Measurements from ENCODE around the gene ZP3. TPM values are rescaled to one million over a fixed set of nuclear protein-coding genes. Genes with fewer than 3 reads are reported as not detected.
A peak's percentile ranks its signal among the peaks of the same experiment; 100 is the strongest.
"Not testable (repeated sequence)": the region's sequence is repeated elsewhere in the genome, so short reads cannot be mapped to it uniquely, and the experiment has no call there.

Gene ZP3
- 1.2 TPM for total RNA-seq

DNA sequence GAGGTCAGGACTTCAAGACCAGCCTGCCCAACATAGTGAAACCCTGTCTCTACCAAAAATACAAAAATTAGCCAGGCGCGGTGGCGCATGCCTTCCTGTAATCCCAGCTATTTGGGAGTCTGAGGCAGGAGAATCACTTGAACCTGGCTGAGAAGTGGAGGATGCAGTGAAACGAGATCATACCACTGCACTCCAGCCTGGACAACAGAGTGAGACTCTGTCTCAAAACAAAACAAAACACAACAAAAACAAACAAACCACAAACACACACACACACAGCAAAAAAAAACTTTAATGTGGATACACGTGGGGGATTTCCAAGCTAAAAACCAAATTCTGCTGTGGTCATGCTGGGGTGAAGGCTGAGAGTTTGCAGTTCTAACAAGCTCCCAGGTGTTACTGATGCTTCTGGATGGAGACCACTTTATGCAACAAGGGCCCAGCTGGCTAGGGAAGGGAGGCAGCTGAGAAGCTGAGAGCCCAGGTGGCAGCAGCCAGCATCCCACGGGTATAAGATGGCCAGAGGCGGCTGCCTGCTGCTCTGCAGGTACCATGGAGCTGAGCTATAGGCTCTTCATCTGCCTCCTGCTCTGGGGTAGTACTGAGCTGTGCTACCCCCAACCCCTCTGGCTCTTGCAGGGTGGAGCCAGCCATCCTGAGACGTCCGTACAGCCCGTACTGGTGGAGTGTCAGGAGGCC is at the start of gene ZP3:
TSS of gene ZP3 (plus strand) at position 538 of the 699 bp plus-strand sequence. CDS start at position 553, 15 bp downstream.
- FAIRE-seq: no peak
- DNase-seq (ENCODE audit: low spot score in 2 of 2): no peak

DNA sequence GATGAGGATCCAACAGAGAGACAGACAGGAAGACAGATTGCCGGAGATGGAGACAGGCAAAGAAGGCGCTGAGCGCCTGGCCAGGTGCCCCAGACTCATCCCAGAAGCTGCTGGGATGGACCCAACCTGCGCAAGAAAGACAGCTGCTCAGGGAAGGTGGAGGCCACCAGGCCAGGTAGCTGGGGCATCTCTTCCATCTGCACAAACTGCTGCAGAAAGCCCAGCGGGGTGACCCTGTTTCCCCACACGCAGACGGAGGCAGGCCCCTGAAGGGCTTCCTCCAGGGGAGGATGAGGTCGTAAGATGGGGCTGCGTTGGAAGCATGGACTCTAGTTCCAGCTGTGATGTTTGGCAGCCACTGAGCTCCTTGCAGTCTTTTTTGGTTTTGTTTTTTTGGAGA is 49.5 kb upstream of the ZP3 start:
- no peak for DNase-seq (ENCODE audit: low spot score in 2 of 2)
- FAIRE-seq: no peak

DNA sequence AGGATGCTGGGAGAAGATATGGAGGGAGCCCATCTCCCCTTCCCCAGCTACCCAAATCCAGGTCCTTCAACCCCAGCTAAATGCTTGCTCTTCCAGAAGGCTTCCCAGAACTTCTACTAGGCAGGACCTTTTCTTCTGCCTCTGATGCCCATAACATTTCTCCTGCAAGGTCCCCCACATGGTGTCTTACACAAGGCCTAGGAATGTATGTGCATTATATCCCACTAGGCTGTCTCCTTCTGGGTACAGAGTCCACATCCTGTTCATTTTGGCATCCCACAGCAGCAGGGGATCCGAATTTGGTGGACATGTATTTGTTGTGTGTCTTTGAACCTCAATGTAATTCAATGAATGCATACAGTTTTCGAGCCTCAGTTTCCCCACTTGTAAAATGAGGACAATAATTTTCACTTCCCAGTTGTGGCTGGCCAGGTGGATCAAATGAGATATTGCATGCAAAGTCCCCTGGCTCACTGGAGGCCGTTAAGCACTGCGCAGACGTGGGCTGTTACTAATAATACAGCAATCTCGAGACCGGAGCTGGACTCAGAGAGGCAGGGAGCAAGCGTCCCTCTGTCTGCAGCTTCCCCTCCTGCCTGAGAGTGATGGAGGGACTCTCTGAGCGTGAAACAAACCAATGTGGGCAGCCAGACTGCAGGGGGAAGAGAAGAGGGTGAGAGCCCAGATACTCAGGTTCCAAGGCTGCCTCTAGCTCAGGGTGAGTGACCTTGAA is 47.4 kb upstream of the ZP3 start:
- no peak for FAIRE-seq
- no peak for DNase-seq (ENCODE audit: low spot score in 2 of 2)

DNA sequence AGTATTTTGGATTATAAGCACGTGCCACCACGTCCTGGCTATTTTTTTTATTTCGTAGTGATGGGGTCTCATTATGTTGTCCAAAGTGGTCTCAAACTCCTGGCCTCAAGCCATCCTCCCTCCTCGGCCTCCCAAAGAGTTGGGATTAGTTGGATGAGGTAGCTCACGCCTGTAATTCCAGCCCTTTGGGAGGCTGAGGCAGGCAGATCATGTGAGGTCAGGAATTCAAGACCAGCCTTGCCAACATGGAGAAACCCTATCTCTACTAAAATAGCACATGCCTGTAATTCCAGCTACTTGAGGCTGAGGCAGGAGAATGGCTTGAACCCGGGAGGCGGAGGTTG is 44.2 kb upstream of the ZP3 start:
- FAIRE-seq (no peak), DNase-seq (ENCODE audit: low spot score in 2 of 2) (no peak)

DNA sequence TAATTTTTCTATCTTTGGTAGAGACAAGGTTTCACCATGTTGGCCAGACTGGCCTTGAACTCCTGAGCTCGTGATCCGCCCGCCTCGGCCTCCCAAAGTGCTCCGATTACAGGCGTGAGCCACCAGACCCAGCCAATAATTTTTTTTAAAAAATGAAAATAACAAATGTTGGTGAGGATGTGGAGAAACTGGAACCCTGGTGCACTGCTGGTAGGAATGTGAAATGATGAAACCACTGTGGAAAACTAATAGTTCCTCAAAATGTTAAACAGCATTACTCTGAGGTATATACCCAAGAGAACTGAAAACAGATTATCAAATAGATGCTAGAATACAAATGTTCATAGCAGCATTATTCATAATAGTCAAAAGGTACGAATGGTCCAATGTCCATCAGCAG is 42.9 kb upstream of the ZP3 start:
- DNase-seq (ENCODE audit: low spot score in 2 of 2) (no peak), FAIRE-seq (no peak)

DNA sequence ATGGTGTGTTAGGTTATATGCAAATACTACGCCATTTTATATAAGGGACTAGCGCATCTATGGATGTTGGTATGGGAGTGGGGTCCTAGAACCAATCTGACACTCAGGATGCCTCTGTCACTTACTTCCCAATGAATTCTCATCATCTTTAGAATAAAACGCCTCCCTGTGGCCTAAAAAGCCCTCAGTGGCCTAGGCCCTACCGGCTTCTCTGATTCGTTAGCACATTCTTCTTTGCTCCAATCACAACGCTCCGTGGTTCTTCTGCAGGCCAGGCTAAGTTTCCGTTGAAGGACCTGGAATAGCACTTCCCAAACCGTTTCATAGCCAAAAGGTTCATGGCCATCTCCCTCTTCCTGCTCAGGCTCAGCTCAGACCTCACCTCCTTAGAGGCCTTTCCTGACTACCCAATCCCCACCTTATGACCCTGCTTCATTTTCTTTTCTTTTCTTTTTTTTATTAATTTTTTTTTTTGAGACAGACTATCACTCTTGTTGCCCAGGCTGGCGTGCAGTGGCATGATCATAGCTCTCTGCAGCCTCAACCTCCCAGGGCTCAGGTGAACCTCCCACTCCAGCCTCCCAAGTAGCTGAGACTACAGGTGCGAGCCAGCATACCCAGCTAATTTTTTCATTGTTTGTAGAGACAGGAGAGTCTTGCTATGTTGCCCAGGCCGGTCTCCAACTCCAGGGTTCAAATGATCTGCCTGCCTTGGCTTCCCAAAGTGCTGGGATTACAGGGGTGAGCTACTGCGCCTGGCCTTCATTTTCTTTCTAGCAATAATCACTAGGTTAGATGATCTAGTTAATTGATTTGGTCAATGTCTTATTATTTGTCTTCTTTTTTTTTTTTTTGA is 41.4 kb upstream of the ZP3 start:
- DNase-seq (ENCODE audit: low spot score in 2 of 2): no peak
- FAIRE-seq: no peak

DNA sequence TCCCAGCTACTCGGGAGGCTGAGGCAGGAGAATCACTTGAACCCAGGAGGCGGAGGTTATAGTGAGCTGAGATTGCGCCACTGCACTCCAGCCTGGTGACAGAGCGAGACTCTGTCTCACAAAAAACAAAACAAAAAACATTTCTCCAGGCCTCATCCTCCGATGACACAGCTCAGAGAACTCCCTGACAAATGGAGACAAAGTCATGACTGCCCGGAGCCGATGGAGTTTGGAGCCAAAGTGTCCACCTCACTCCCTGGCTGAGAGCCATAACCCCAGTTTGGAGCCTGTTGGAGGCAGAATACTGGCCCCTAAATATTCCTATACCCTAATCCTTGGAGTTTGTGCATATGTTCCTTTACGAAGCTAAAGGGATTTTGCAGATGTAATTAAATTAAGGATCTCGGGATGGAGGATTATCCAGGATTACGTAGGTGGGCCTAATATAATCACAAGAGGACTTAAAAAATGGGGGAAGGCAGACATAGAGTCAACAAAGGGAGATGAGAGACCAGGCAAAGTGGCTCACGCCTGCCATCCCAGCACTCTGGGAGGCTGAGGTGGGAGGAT is 38.0 kb upstream of the ZP3 start:
- FAIRE-seq: no peak
- DNase-seq (ENCODE audit: low spot score in 2 of 2): no peak

DNA sequence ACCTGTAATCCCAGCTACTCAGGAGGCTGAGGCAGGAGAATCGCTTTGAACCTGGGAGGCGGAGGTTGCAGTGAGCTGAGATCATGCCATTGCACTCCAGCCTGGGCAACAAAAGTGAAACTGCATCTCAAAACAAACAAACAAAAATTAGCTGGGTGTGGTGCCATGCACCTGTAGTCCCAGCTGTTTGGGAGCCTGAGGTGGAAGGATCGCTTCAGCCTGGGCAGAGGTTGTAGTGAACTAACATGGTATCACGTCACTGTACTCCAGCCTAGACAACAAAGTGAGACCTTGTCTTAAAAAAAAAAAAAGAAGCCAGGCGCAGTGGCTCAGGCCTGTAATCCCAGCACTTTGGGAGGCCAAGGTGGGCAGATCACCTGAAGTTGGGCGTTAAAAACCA is 37.0 kb upstream of the ZP3 start:
- DNase-seq (ENCODE audit: low spot score in 2 of 2); FAIRE-seq: not testable (repeated sequence)

DNA sequence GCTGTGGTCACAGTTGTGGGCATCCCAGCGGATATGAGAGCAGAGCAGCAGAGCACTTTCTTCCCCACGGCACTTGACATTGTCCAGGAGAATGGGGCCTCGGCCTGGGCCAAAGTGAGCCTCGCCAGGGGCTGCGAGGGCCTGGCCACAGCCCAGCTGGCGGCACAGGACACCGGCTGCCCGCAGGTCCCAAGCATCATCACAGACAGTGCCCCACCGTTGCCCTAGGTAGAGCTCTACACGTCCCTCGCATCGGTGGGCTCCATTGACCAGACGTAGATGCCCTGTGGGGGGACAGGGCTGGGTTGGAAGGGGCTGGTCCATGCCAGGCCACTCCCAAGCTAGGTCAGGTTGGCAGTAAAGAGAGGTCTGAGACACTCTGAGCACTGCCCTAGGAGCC is 34.7 kb upstream of the ZP3 start:
- DNase-seq (ENCODE audit: low spot score in 2 of 2) (no peak), FAIRE-seq (no peak)

DNA sequence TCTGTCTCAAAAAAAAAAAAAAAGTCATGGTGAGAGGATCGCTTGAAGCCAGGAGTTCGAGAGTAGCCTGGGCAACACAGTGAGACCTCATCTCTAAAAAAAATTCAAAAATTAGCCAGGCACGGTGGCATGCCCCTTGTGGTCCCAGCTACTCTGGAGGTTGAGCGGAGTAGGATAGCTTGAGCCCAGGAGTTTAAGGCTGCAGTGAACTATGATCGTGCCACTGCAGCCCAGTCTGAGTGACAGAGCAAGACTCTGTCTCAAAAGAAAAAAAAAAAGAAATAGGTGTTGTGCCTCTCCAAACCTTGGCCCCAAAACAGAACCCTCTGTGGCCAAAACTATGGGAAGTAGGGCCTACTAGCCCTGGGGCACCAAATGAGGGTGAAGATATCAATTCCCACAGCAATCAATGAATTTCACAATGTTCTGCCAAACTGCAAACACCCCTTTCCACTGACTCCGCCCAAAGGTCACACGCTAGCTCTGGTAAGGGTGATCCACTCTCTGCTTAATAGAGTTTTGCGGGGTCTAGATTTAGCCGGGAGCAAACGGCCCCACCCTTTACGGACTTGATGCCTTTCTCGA is 32.1 kb upstream of the ZP3 start:
- FAIRE-seq: no peak
- DNase-seq (ENCODE audit: low spot score in 2 of 2): no peak

DNA sequence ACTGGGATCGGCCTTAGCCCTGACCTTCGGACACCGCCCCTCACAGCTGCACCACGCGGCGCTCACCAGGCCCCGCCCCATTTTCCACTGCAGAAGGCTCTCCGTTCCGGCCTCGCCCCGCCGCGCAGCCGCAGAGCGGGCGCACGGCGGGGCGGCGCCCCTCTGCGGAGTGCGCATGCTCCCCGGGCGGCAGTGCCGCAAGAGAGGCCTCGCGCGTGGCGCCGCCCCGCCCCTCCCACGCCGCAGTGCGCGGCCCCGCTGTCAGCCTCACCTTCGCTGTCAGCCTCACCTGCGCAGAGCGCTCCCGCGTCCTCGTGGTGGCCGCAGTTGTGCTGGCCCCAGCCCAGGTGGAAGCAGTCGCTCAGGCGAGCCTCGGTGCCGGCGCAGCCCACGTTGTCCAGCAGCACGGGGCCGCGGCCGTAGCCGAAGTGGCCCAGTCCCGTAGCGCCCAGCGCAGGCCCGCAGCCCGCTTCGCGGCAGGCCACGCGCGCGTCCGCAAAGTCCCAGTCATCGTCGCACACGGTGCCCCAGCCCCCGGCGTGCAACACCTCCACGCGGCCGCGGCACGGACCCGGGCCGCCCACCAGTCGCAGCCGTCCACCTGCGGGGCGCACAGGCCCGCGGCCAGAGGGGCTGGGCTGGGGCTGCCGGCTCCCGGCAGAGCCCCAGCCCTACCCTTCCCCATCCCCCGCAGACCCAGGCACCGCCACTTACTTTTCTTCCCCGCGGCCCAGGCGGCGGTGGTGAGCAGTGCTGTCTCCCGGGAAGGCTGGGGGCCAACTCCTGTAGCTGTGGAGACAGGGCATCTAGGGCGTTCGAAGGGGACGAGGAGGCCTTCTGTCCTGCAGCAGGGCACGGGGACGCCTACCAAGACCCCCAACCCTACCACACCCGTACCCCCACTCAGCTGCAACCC is 31.4 kb upstream of the ZP3 start:
- DNase-seq (ENCODE audit: low spot score in 2 of 2) (peak; percentile 94 to 95), FAIRE-seq (no peak)

DNA sequence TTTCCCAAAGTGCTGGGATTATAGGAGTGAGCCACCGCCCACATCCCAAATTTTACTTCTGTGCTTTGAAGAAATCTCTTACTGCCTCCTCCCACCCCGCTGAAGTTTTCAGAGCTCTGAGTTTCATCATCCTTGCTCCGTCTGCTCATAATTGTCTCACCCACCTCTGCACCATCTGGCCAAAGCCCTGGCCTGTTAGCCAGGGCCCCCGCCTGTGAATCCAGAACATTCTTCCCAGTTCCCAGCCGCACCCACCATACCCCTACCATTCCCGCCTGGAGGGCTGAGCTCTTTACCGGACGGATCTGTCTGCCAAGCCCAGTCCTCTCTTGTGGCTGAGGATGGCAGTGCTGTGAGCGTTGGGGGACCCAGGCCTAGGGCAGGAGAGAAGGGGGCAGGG is 29.8 kb upstream of the ZP3 start:
- DNase-seq (ENCODE audit: low spot score in 2 of 2) (no peak), FAIRE-seq (no peak)

DNA sequence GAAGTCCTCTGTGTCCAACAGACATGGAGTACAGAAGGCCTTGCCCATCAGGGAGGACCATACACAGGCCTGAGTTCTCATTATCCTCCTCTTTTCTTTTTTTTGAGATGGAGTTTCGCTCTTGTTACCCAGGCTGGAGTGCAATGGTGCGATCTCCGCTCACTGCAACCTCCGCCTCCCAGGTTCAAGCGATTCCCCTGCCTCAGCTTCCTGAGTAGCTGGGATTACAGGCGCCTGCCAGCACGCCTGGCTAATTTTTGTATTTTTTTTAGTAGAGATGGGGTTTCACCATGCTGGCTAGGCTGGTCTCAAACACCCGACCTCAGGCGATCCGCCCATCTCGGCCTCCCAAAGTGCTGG is 29.2 kb upstream of the ZP3 start:
- not testable (repeated sequence) for FAIRE-seq; DNase-seq (ENCODE audit: low spot score in 2 of 2)

DNA sequence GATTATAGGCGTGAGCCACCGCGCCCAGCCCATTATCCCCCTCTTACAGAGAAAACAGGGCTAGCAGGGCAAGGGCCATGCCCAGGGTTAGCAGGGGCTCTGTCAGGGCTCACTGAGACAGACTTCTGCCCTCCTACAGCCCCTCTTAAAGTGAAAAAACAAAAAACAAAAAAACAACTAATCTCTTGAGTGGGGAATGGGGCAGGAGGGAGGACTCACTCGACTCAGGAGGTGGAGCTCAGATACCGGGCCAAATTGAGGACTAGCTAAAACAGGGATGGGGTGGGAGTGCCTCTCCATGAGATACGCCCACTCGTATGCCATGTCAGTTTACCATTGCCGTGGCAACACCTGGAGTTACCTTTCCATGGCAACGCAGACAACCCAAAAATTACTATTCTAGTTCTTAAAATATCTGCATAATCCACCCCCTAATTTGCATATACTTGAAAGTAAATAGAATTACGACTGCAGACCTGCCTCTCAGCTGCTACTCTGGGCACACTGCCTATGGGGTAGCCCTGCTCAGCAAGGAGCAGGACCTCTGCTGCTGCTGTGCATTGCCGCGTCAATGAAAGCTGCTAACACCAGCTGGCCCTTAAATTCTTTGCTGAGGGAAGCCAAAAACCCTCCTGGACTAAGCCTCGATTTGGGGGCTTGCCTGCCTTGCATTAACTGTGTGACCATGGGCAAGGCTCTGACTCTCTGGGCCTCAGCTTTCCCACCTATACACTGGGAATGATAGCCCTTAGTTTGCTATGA is 28.6 kb upstream of the ZP3 start:
- FAIRE-seq (no peak), DNase-seq (ENCODE audit: low spot score in 2 of 2) (no peak)

DNA sequence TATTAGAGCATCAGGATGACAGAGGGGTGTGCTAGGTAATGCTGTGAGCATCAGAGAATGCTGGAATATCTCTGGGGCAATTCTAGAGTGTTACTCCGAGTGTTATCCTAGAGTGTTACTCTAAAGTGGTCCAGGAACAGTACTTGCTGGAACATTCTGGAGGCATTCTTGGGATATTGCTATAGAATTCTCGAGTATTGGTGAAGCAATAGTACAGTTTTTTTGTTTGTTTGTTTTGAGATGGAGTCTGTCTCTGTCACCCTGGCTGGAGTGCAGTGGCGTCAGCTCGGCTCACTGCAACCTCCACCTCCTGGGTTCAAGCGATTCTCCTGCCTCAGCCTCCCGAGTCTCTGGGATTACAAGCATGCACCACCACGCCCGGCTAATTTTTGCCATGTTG is 27.9 kb upstream of the ZP3 start:
- FAIRE-seq: no peak
- DNase-seq (ENCODE audit: low spot score in 2 of 2): no peak

DNA sequence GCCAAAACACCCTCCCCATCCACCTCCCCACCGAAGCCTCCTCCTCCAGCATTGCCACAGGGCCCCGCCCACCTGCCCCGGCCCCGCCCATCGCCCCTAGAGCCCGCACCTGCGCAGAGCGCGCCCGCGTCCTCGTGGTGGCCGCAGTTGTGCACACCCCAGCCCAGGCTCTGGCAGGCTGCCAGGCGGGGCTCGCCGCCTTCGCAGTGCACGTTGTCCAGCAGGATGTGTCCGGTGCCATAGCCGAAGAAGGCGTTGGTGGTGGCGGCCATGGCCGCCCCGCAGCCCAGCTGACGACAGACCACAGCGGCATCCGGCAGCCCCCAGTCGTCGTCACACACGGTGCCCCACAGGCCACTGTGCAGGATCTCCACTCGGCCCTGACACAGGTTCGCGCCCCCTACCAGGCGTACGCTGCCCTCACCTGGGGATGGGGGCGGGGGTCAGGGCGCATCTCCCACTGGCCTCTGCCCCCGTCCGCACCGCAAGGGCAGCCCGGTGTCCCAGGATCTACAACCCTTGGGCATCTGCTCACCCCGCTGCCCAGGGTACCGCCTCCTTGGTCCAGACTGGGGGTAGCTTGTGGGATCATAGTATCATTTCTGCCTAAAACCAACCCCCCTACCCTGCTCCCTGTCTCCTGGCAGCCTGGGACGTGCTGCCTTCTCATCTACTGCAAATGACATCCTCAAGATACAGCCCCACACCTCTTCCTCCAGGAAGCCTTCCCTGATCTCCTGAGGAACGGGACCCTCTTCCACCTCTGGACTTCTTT is 27.2 kb upstream of the ZP3 start:
- FAIRE-seq (no peak), DNase-seq (ENCODE audit: low spot score in 2 of 2) (peak; percentile 73 to 82)

DNA sequence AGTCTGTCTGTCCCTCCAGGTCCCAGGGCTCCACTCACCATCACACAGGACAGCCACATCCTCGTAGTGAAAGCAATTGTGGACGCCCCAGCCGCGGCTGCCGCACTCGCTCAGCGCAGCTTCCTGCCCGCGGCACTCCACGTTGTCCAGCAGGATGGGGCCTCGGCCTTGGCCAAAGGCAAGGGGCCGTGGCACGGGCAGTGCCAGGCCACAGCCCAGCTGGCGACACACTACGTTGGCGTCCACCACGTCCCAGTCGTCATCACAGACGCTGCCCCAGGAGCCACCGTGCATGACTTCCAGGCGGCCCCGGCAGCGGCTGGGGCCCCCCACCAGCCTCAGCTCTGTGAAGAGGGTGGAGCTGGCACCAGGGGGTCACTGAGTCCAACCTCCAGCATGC is 24.5 kb upstream of the ZP3 start:
- FAIRE-seq (no peak), DNase-seq (ENCODE audit: low spot score in 2 of 2) (no peak)

DNA sequence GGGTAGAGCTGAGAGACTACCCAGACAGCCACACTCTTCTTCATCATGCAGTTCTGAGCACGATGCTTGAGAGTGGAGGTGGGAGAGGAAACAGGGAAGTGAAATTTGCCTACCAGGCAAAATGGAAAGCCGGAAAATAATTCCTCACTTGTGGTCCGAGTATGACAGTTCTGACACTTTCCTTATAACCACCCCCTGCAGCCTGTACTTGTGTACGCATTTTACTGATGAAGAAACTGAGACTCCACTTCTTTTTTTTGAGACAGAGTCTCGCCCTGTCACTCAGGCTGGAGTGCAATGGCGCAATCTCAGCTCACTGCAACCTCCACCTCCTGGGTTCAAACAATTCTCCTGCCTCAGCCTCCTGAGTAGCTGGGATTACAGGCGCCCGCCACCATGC is 21.7 kb upstream of the ZP3 start:
- DNase-seq (ENCODE audit: low spot score in 2 of 2): peak in 1 of 2 donors; percentile 8
- FAIRE-seq: not testable (repeated sequence)

Data from frontal cortex (tissue), 4 donors.